ENCODE measurements around the gene HMCN2.
"Not testable (repeated sequence)": the region's sequence is repeated elsewhere in the genome, so short reads cannot be mapped to it uniquely, and the experiment has no call there.

Gene HMCN2

DNA sequence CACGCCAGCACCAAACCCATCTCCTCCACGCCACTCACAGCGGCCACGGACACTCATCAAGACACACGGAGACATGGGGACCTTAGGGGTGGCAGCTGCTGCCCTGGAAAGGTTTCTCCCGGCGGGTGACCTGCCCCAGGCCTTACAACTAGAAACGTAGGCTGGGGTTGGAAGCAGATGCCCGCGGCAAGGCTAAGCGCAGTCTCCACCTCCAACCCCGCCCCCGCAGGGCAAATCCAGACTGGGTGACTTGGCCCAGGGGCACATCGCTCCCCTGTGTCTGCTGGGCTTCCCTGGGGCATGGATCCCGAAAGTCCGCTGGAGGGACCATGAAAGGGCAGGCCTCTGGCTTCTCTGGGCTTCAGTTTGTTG lies 167.2 kb downstream of the HMCN2 start:
- no peak for DNase-seq (ENCODE audit: low read depth in 2 of 2)

DNA sequence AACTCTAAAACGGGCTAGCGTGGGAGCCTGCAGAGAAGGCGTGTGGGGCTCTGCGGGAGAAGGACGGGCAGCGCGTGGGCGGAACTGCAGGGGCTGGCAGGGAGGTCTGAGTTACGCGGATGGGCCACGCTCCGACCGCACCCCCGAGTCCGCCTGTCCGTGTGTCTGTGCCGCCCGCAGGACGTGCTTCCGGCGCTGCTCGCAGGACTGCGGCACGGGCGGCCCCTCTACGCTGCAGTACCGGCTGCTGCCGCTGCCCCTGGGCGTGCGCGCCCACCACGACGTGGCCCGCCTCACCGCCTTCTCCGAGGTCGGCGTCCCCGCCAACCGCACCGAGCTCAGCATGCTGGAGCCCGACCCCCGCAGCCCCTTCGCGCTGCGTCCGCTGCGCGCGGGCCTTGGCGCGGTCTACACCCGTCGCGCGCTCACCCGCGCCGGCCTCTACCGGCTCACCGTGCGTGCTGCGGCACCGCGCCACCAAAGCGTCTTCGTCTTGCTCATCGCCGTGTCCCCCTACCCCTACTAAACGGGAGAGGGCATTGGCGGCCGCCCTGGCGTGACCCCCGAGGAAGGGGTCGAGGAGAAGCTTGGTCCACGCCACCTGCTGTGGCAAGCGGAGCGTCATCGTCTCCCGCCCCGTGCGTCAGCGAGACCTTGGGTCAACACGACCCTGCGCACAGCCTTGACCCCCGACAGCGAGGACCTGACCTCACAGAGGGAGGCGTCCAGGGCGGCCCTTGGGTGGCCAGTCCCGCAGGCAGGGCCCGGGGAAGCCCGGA lies 167.8 kb downstream of the HMCN2 start:
- DNase-seq (ENCODE audit: low read depth in 2 of 2): no peak

DNA sequence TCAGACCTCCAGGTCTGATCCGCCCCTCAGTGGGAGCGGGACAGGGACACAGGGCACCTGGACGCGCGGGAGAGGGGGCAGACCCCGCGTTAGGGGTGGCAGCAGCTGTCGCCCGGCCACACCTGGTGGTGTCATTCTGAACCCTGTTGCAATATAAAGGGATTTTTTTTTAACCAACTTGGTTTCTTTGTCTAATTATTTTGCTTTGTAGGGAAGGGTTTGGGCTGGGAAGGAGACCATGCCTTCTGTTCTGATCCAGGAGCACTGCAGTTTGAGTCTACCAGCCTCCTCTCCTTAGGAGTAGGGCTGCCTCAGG lies 168.3 kb downstream of the HMCN2 start:
- DNase-seq (ENCODE audit: low read depth in 2 of 2): no peak

DNA sequence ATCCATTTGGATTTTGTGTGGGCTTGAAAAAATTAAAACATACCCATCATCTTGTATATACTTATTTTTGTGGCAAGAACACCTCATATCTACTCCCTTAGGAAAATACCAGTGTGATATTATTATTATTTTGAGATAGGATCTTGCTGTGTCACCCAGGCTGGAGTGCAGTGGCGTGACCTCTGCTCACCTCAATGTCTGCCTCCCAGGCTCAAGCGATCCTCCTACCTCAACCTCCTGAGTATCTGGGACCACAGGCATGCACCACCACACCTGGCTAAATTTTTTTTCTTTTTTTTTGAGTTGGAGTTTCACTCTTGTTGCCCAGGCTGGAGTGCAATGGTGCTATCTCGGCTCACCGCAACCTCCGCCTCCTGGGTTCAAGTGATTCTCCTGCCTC lies 169.1 kb downstream of the HMCN2 start:
- DNase-seq (ENCODE audit: low read depth in 2 of 2): not testable (repeated sequence)

DNA sequence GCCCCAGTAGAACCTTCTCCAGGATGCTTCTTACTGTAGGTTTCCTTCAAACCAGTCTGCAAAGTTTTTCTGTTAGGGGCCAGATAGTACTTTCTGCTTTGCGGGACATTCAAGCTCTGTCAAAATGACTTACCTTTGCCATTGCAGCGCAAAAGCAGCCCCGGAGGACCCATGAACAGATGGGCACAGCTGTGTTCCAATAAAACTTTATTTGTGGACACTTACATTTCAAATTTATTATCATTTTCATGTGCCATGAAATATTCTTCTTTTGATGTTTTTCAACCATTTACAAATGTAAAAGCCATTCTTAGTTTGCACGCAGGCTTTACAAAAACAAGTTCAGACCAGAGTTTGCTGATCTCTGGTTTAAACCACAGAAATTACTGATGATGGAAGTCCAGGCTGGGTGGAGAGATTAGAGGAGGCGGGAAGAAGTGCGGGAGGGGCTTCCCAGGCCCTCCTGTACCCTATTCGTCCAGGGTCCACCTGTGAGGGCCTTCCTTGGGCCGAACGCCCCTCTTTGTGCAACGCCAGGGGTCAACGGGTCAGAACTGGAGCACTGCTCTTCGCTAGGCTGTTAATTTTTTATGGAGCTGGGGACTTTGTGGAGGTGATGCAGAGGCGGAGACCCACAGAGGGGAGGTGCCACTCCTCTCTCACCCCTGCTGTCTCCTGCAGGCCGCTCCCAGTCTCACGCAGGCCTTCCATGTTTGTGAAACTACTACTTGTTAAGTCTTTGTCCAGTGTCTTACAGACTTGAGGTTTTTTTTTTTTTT lies 171.6 kb downstream of the HMCN2 start:
- no peak for DNase-seq (ENCODE audit: low read depth in 2 of 2)

DNA sequence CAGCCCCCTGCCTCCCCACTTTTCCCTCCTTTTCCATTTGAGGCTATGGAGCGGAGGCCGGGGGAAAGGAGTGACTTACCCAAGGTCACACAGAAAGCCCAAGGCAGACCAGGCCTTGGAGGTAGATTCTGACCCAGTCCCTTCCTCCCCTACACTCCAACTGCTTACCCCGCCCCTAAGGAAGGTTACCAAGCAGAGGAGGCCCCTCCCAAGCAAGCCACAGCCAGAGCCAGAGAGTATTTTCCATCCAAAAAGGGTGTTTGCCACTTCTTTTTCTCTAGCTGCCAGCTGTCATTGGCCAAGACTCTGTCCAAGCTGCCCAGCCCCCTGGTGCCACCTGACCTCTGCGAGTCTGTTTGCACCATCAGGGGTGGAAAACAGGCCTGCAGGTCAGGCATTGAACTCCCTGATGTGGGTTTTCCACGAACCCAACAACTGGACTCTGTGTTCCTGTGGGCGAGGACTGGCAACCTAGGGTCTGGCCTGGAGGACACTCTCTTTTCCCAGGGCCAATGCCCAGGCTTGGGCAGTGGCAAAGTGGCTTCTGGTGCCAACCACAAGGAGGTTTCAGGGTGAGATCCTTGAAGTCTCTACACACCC lies 172.9 kb downstream of the HMCN2 start:
- no peak for DNase-seq (ENCODE audit: low read depth in 2 of 2)

DNA sequence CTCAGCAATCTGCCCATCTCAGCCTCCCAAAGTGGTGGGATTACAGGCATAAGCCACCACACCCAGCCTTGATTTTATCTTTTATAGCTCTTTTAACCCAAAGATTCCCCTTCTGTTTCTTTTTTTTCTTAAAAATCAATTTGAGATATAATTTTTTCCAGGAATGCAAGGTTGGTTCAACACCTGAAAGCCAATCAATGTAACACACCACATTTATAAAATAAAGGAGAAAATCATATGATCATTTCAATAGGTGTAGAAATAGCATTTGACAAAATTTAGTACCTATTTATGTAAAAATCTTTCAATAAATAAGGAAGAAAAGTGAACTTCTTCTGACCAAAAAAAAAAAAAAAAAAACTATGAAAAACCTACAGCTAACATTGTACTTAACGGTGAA lies 175.5 kb downstream of the HMCN2 start:
- DNase-seq (ENCODE audit: low read depth in 2 of 2): no peak

DNA sequence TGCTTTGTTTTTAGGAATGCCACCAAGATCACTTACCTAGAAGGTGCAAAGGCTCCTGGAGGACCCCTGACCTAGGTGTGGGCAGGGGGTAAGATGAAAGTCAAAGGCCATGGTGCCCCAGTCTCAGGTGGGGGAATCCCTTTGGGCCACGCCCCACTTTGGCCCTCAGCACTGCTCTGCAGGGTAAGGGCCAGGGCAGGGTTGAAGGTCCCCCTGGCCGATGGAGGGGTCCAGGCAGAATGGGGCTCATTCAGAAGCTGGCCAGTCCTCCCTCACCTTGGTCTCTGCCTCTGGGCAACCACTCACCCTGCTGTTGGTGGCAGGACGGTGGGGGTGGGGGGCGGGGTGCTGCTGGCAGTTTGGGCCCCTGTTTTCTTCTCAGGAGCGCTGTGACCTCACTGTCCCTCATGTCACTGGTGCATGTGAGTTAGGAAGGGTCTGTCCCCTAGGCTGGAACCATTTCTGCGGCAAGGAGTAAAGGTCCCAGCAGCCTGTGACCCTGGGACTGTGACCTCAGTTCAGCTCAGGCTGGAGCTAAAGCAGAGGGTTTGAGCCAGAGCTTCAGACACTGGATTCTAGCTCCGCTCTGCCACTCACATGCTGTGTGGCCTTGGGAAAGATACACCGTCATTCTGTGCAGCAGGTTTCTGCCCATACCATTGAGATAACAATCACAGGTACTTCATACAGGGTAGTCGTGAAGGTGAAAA lies 177.3 kb downstream of the HMCN2 start:
- DNase-seq (ENCODE audit: low read depth in 2 of 2): no peak

- DNase-seq (ENCODE audit: low read depth in 2 of 2): no peak
These were observed 177.9 kb downstream of the HMCN2 start for GRCh38 chr9:130443456-130443801.

- DNase-seq (ENCODE audit: low read depth in 2 of 2): no peak
These were observed 178.4 kb downstream of the HMCN2 start for GRCh38 chr9:130443840-130444492.

DNA sequence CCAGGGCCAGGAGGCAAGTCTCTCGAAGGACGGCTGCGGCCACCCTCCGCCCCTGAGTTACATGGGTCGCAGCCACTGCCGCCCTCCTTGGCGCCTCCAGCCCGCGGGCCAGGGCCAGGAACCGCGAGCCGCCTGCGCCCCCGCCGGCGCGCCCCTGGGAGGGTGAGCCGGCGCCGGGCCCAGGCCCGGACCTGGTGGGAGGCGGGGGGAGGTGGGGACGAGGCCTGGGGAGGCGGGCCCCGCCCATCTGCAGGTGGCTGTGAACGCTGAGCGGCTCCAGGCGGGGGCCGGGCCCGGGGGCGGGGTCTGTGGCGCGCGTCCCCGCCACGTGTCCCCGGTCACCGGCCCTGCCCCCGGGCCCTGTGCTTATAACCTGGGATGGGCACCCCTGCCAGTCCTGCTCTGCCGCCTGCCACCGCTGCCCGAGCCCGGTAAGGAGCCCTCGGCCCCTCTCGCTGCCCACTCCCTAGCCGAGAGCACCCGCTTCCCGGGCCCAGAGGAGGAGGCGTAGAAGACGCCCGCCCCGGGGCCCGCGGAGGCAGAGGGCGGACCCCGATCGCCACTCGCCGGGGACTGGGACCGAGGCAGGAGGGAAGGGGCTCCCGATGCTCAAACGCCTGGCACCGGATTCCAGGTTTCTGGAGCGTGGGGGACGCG lies 179.1 kb downstream of the HMCN2 start, which contains the start of gene ASS1:
Gene ASS1, plus strand, starts transcription at position 397 of the 657 bp plus-strand sequence. CDS start 7,268 bp downstream, outside the sequence.
- no peak for DNase-seq (ENCODE audit: low read depth in 2 of 2)

- DNase-seq (ENCODE audit: low read depth in 2 of 2): no peak
These were observed 179.9 kb downstream of the HMCN2 start for GRCh38 chr9:130445268-130445983.

- no peak for DNase-seq (ENCODE audit: low read depth in 2 of 2)
These were observed 180.7 kb downstream of the HMCN2 start for GRCh38 chr9:130446101-130446861.

- DNase-seq (ENCODE audit: low read depth in 2 of 2): no peak
These were observed 181.7 kb downstream of the HMCN2 start for GRCh38 chr9:130447193-130447816.

DNA sequence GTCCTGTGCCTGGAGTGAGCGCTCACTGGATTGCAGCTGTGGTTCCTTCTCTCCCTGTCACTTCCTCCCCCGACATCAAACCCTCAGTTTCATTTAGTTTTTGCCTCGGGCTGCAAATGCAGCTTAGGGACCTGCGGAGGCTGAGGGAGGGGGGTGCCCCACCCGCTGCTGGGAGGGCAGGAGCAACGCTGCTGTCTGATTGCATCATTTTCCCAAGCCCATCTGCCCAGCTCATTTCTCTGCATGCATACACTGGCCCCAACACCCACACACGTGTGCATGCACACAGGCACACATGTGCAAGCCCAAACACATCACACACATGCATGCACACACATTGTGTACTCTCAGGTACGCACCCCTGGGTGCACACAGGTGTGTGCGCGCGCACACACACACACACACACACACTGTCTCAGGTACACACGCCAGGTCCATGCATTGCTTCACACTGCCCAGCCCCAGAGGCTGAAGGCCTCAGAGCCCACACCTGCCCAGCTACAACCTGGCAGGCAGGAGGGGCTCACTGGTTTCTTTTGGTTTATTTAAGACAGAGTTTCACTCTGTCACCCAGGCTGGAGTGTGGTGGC lies 182.6 kb downstream of the HMCN2 start:
- DNase-seq (ENCODE audit: low read depth in 2 of 2): no peak

DNA sequence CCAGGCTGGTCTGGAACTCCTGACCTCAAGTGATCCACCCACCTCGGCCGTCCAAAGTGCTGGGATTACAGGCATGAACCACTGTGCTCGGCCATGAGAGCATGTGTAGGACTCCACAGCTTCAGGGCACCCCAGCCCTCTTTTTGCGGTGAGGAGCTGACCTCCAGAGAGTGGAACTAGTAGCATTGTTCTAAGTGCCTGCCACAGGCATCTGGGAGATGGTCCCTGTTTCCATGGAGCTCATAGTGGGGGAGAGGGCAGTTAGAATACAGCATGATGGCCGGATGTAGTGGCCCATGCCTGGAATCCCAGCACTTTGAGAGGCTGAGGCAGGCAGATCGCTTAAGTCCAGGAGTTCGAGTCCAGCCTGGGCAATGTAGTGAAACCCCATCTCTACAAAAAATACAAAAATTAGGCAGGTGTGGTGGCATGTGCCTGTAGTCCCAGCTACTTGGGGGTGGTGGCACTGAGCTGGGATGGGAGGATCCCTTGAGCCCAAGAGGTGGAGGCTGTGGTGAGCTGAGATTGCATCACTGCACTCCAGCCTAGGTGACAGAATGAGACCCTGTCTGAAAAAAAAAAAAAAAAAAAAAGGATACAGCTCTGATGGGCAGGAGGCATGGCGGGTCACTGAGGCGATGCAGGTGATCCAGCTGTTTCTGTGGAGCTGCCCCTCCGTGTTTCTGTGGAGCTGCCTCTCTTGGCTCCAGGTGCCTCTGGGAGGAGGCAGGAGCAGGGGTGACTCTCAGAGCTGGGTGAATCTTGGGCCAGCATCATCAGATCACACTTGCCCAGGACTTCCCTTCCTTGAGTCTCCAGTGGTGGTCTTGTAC lies 183.4 kb downstream of the HMCN2 start:
- DNase-seq (ENCODE audit: low read depth in 2 of 2): no peak

- DNase-seq (ENCODE audit: low read depth in 2 of 2): no peak
These were observed 184.9 kb downstream of the HMCN2 start for GRCh38 chr9:130450344-130451003.

- DNase-seq (ENCODE audit: low read depth in 2 of 2): no peak
These were observed 185.4 kb downstream of the HMCN2 start for GRCh38 chr9:130451004-130451390.

Data from stimulated activated CD8-positive, alpha-beta memory T cell treated with anti-CD3 and anti-CD28 coated beads, Interleukin-7, amount 100 ng/mL, for 1 hour (primary cell).